Sigmoid colon (tissue), 7 donors: Measurements from ENCODE around the gene EMILIN2. TPM values are rescaled to one million over a fixed set of nuclear protein-coding genes. Genes with fewer than 3 reads are reported as not detected.

Experiments used
- DNase-seq: peaks from one replicate; pipeline ENCODE4 v3.0.0-alpha.2; 2019
- H3K27ac ChIP-seq, 4 donors: fragments of 200-600 bp; sonication (generic); one replicate each; pipeline ENCODE4 v1.5.1; 2016 to 2019; ENCODE audit warnings: mild to moderate bottlenecking in 1 of 4
- H3K27me3 ChIP-seq, 3 donors: fragments of 200-600 bp; sonication (generic); one replicate each; pipeline ENCODE4 v1.5.1; 2019; ENCODE audit warnings: mild to moderate bottlenecking in 1 of 3
- H3K36me3 ChIP-seq, 4 donors: fragments of 200-600 bp; sonication (generic); one replicate each; pipeline ENCODE4 v1.5.1; 2016 to 2019
- H3K4me1 ChIP-seq, 4 donors: fragments of 200-600 bp; sonication (generic); one replicate each; pipeline ENCODE4 v1.5.1; 2017 to 2019
- H3K4me3 ChIP-seq, 4 donors: fragments of 200-600 bp; sonication (generic); one replicate each; pipeline ENCODE4 v1.5.1; 2017 to 2019; ENCODE audit warnings: mild to moderate bottlenecking in 2 of 4, moderate library complexity in 1 of 4
- H3K9me3 ChIP-seq, 4 donors: fragments of 200-600 bp in 3 of 4; sonication (generic) in 3 of 4; one replicate each; pipeline versions ENCODE4 v1.5.1 to v1.6.1; 2013 to 2019
- CTCF ChIP-seq, 4 experiments: fragments of 450-650 bp in 3 of 4; fragments of 200-600 bp in 1 of 4; IDR thresholded peaks; one replicate each; pipeline ENCODE4 v1.5.1; 2016 to 2019; ENCODE audit warnings: antibody characterized with exemption in 4 of 4, mild to moderate bottlenecking in 3 of 4, moderate library complexity in 2 of 4
- EP300 ChIP-seq, 4 donors: sonication (generic); formaldehyde crosslinking; IDR thresholded peaks; one replicate each; pipeline ENCODE4 v1.6.1; 2017; ENCODE audit warnings: antibody characterized with exemption in 4 of 4
- POLR2A ChIP-seq, 2 donors: fragments of 450-650 bp; IDR thresholded peaks; one replicate each; pipeline ENCODE4 v1.6.1; 2016; ENCODE audit warnings: antibody characterized with exemption in 2 of 2, mild to moderate bottlenecking in 2 of 2, moderate library complexity in 2 of 2
- POLR2AphosphoS5 ChIP-seq, 4 donors: sonication (generic); formaldehyde crosslinking; IDR thresholded peaks; one replicate each; pipeline ENCODE4 v1.6.1; 2017; ENCODE audit warnings: antibody characterized with exemption in 4 of 4
- WGBS, 2 donors: extraction: QIAGEN DNeasy Blood & Tissue Kit; methylation state at CpG; one replicate each; pipeline ENCODE4 v1.1.7; 2013; 5-methylcytosine and 5-hydroxymethylcytosine counted together
- intact Hi-C: fragments of 100-400 bp; cut with DNase I; formaldehyde crosslinking; loops from one replicate; pipeline ENCODE4 v1.15.1; 2023
- polyA plus RNA-seq, 3 donors: library from polyadenylated mRNA; stranded (reverse); fragments of 200-250 nt; gene quantifications; one replicate each; pipeline ENCODE4 v1.2.3, GENCODE V29; 2013
- total RNA-seq, 4 donors: library from RNA; depleted of rRNA; stranded (reverse); fragments of >200 nt; gene quantifications; one replicate each; pipeline ENCODE4 v1.1.0, GENCODE V29; 2016
- donor health status: healthy with polysubstance abuse.
- donor health status: Bipolar disorder and iron deficiency.
- donor health status: healthy.

Gene EMILIN2
- total and polyA plus RNA-seq, 7 donors = 4.8 to 12.0 (median 9.5) TPM

GRCh38 chr18:2822213-2822921 lies 24.4 kb upstream of the EMILIN2 start:
- intact Hi-C loops = no loop called here
- peaks cover 0 to 5% (median 0%) of the 10 kb centered on the region in 4 donors for H3K9me3 ChIP-seq

GRCh38 chr18:2823202-2823601 lies 23.6 kb upstream of the EMILIN2 start:
- Histone ChIP-seq H3K27me3 (no peaks in the 10 kb centered on the region), H3K9me3 (peaks cover 0 to 5% (median 0%) of the 10 kb centered on the region in 4 donors), H3K4me1 (no peaks in the 10 kb centered on the region), H3K36me3 (no peaks in the 10 kb centered on the region), H3K27ac (no peak overlapping the region), H3K4me3 (no peak overlapping the region)
- 43 to 86% methylated on average over 2 of the region's 2 CpGs for WGBS, 2 donors
- DNase-seq = no peak
- intact Hi-C loops = no loop called here
- no peak for TF ChIP-seq POLR2AphosphoS5 (IDR thresholded peaks at IDR 0.05)

More at GRCh38 chr18:2822213-2822921, 24.4 kb upstream of the EMILIN2 start:
- no peaks in the 10 kb centered on the region for H3K36me3 ChIP-seq
- DNase-seq = no peak
- no peaks in the 10 kb centered on the region for H3K4me1 ChIP-seq
- no peaks in the 10 kb centered on the region for H3K27me3 ChIP-seq
- no peak overlapping the region for H3K27ac ChIP-seq
- H3K4me3 ChIP-seq = no peak overlapping the region
- WGBS, 2 donors = 70 to 79% methylated on average over 6 of the region's 6 CpGs
- TF ChIP-seq POLR2A (IDR thresholded peaks at IDR 0.05) (no peak), POLR2AphosphoS5 (IDR thresholded peaks at IDR 0.05) (no peak), EP300 (IDR thresholded peaks at IDR 0.05) (no peak)

GRCh38 chr18:2823966-2824365 lies 22.8 kb upstream of the EMILIN2 start:
- no peak for DNase-seq
- no peak overlapping the region for H3K27ac ChIP-seq
- WGBS, 2 donors = 97 to 98% methylated on average over 2 of the region's 2 CpGs
- TF ChIP-seq POLR2AphosphoS5 (IDR thresholded peaks at IDR 0.05) (no peak), EP300 (IDR thresholded peaks at IDR 0.05) (no peak), CTCF (IDR thresholded peaks at IDR 0.05) (no peak), POLR2A (IDR thresholded peaks at IDR 0.05) (no peak)
- intact Hi-C loops = no loop called here
- H3K36me3 ChIP-seq = no peaks in the 10 kb centered on the region
- H3K4me3 ChIP-seq = no peak overlapping the region
- no peaks in the 10 kb centered on the region for H3K4me1 ChIP-seq
- no peaks in the 10 kb centered on the region for H3K9me3 ChIP-seq
- no peaks in the 10 kb centered on the region for H3K27me3 ChIP-seq

- DNase-seq = no peak
- WGBS, 2 donors = 54 to 76% methylated on average over 5 of the region's 5 CpGs
- no peaks in the 10 kb centered on the region for H3K36me3 ChIP-seq
- no peak overlapping the region for H3K4me3 ChIP-seq
- no peaks in the 10 kb centered on the region for H3K4me1 ChIP-seq
- H3K9me3 ChIP-seq = no peaks in the 10 kb centered on the region
- intact Hi-C loops = no loop called here
- TF ChIP-seq POLR2A (IDR thresholded peaks at IDR 0.05) (no peak), EP300 (IDR thresholded peaks at IDR 0.05) (no peak), CTCF (IDR thresholded peaks at IDR 0.05) (no peak), POLR2AphosphoS5 (IDR thresholded peaks at IDR 0.05) (no peak)
- H3K27ac ChIP-seq = no peak overlapping the region
- no peaks in the 10 kb centered on the region for H3K27me3 ChIP-seq
Observed at GRCh38 chr18:2824865-2825264, 21.9 kb upstream of the EMILIN2 start.

GRCh38 chr18:2825613-2826175 lies 21.1 kb upstream of the EMILIN2 start:
- Histone ChIP-seq H3K36me3 (no peaks in the 10 kb centered on the region), H3K4me3 (no peak overlapping the region), H3K27me3 (no peaks in the 10 kb centered on the region), H3K27ac (no peak overlapping the region), H3K4me1 (no peaks in the 10 kb centered on the region), H3K9me3 (no peaks in the 10 kb centered on the region)
- peak; percentile 26 for DNase-seq
- WGBS, 2 donors = 88% methylated on average over 3 of the region's 3 CpGs
- TF ChIP-seq POLR2A (IDR thresholded peaks at IDR 0.05) (no peak), CTCF (IDR thresholded peaks at IDR 0.05) (no peak), EP300 (IDR thresholded peaks at IDR 0.05) (no peak), POLR2AphosphoS5 (IDR thresholded peaks at IDR 0.05) (no peak)
- intact Hi-C loops = no loop called here
